Transverse colon (tissue), 4 donors: ENCODE measurements around the gene SNRPA1. TPM values are rescaled to one million over a fixed set of nuclear protein-coding genes. Genes with fewer than 3 reads are reported as not detected.
A peak's percentile ranks its signal among the peaks of the same experiment; 100 is the strongest.

ENCODE experiments used
- DNase-seq: peaks from one replicate; pipeline ENCODE4 v3.0.0-alpha.2; 2019
- H3K27ac ChIP-seq, 4 donors: fragments of 200-600 bp; sonication (generic); 2 replicates each; pipeline ENCODE4 v1.5.1; 2016 to 2018; ENCODE audit warnings: inconsistent platforms in 4 of 4
- H3K27me3 ChIP-seq: fragments of 200-600 bp; sonication (generic); 2 replicates; pipeline ENCODE4 v1.5.1; 2017; ENCODE audit warnings: inconsistent platforms
- H3K36me3 ChIP-seq, 4 donors: fragments of 200-600 bp; sonication (generic); 2 replicates each; pipeline ENCODE4 v1.5.1; 2017 to 2019; ENCODE audit warnings: inconsistent platforms in 4 of 4
- H3K4me1 ChIP-seq, 4 donors: fragments of 200-600 bp; sonication (generic); 2 replicates each; pipeline ENCODE4 v1.5.1; 2017 to 2020; ENCODE audit warnings: inconsistent platforms in 4 of 4
- H3K4me3 ChIP-seq, 4 donors: fragments of 200-600 bp; sonication (generic); 1 replicate in 1 of 4; 2 replicates in 3 of 4; pipeline versions ENCODE4 v1.5.1 to v1.6.1; 2017 to 2019; ENCODE audit warnings: inconsistent platforms in 4 of 4
- H3K9me3 ChIP-seq, 2 donors: fragments of 200-600 bp; sonication (generic); 2 replicates each; pipeline ENCODE4 v1.5.1; 2017 to 2019; ENCODE audit warnings: inconsistent platforms in 2 of 2
- EP300 ChIP-seq: sonication (generic); formaldehyde crosslinking; IDR thresholded peaks from one replicate; pipeline ENCODE4 v1.6.1; 2017; ENCODE audit warnings: antibody characterized with exemption, low read depth
- POLR2A ChIP-seq: fragments of 450-650 bp; IDR thresholded peaks from one replicate; pipeline ENCODE4 v1.6.1; 2016; ENCODE audit warnings: antibody characterized with exemption, mild to moderate bottlenecking, moderate library complexity
- POLR2AphosphoS5 ChIP-seq, 3 donors: sonication (generic); formaldehyde crosslinking; IDR thresholded peaks; one replicate each; pipeline ENCODE4 v1.6.1; 2016; ENCODE audit warnings: antibody characterized with exemption in 3 of 3
- WGBS, 2 donors: methylation state at CpG; one replicate each; pipeline ENCODE4 v1.1.5; 2018; ENCODE audit warnings: low coverage in 1 of 2; 5-methylcytosine and 5-hydroxymethylcytosine counted together
- in situ Hi-C, 4 donors: fragments of 200-750 bp; cut with MboI; loops; one replicate each; pipeline versions ENCODE4 v1.15.0 to v1.15.1; 2017; ENCODE audit warnings: low sequenced_read_pairs in 3 of 4, low pct_ligation_motif_present in 1 of 4, low pct_unique_long_range_greater_than_20kb in 1 of 4
- intact Hi-C: fragments of 100-400 bp; cut with DNase I; formaldehyde crosslinking; loops from one replicate; pipeline ENCODE4 v1.15.1; 2023; ENCODE audit warnings: low total_unique reads
- total RNA-seq, 4 donors: library from RNA; depleted of rRNA; stranded (reverse); fragments of >200 nt; gene quantifications; one replicate each; pipeline ENCODE4 v1.1.0, GENCODE V29; 2016
- TF ChIP-seq, protein P1 (sequence below), 5 experiments: fragments of 200-600 bp in 3 of 5; fragments of 450-650 bp in 2 of 5; sonication (generic) in 3 of 5; IDR thresholded peaks; 1 replicate in 2 of 5; 2 replicates in 3 of 5; pipeline ENCODE4 v1.5.1; 2016 to 2017; ENCODE audit warnings: antibody characterized with exemption in 5 of 5, inconsistent platforms in 3 of 5, mild to moderate bottlenecking in 2 of 5, moderate library complexity in 1 of 5

The SNRPA1 gene
- total RNA-seq, 4 donors from 2014 or later: 7.8 to 54.0 (median 25.8) TPM

DNA sequence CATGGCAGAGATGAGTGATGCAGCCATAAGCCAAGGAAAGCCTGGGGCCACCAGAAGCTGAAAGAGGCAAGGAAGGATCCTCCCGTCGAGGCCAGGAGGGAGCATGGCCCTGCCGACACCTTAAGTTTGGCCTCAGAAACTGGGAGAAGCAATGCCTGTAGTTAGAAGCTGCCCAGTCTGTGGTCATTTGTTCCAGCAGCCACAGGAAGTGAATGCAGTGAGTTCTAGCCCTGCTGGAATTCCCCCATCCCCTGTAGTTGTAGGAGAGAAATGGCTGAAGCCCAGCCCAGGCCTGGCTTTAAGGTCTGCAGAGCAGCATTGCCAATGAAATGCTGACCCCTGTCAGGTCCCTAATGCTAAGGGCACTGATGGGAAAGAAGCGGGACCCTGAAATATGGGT, 31.0 kb downstream of the SNRPA1 start:
- in situ Hi-C loops: loop anchor here (5.0 to 25.0 kb wide), 6 partner anchors 159 to 627 kb away; partner anchors contain the start of gene LRRK1 (in 4 of the 4)
- 81 to 100% methylated on average over 2 to 4 of the region's 4 CpGs for WGBS, 2 donors
- TF ChIP-seq POLR2A: no peak
- no peak for TF ChIP-seq EP300
- TF ChIP-seq, protein P1, sequence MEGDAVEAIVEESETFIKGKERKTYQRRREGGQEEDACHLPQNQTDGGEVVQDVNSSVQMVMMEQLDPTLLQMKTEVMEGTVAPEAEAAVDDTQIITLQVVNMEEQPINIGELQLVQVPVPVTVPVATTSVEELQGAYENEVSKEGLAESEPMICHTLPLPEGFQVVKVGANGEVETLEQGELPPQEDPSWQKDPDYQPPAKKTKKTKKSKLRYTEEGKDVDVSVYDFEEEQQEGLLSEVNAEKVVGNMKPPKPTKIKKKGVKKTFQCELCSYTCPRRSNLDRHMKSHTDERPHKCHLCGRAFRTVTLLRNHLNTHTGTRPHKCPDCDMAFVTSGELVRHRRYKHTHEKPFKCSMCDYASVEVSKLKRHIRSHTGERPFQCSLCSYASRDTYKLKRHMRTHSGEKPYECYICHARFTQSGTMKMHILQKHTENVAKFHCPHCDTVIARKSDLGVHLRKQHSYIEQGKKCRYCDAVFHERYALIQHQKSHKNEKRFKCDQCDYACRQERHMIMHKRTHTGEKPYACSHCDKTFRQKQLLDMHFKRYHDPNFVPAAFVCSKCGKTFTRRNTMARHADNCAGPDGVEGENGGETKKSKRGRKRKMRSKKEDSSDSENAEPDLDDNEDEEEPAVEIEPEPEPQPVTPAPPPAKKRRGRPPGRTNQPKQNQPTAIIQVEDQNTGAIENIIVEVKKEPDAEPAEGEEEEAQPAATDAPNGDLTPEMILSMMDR (IDR thresholded peaks at IDR 0.05): no peak
- TF ChIP-seq POLR2AphosphoS5 (IDR thresholded peaks at IDR 0.05): no peak
- H3K4me3 ChIP-seq: no peak overlapping the region
- H3K36me3 ChIP-seq: no peaks in the 10 kb centered on the region
- intact Hi-C loops: no loop called here
- H3K27ac ChIP-seq: no peak overlapping the region
- peaks cover 0 to 6% (median 0%) of the 10 kb centered on the region in 4 donors for H3K4me1 ChIP-seq
- H3K27me3 ChIP-seq: no peaks in the 10 kb centered on the region
- DNase-seq: no peak
- H3K9me3 ChIP-seq: no peaks in the 10 kb centered on the region

GRCh38 chr15:101262551-101262950, 32.5 kb downstream of the SNRPA1 start:
- H3K27me3 ChIP-seq: no peaks in the 10 kb centered on the region
- TF ChIP-seq, protein P1 (IDR thresholded peaks at IDR 0.05): no peak
- no peak for TF ChIP-seq POLR2AphosphoS5 (IDR thresholded peaks at IDR 0.05)
- no peak for TF ChIP-seq EP300
- no peak for TF ChIP-seq POLR2A
- in situ Hi-C loops: loop anchor here (5.0 to 25.0 kb wide), 6 partner anchors 158 to 625 kb away; partner anchors contain the start of gene LRRK1 (in 4 of the 4)
- H3K4me3 ChIP-seq: no peak overlapping the region
- peaks cover 0 to 3% (median 0%) of the 10 kb centered on the region in 4 donors for H3K4me1 ChIP-seq
- WGBS, 2 donors: 81 to 82% methylated on average over 3 to 4 of the region's 4 CpGs
- H3K27ac ChIP-seq: no peak overlapping the region
- H3K36me3 ChIP-seq: no peaks in the 10 kb centered on the region
- intact Hi-C loops: no loop called here
- no peak for DNase-seq
- no peaks in the 10 kb centered on the region for H3K9me3 ChIP-seq

DNA sequence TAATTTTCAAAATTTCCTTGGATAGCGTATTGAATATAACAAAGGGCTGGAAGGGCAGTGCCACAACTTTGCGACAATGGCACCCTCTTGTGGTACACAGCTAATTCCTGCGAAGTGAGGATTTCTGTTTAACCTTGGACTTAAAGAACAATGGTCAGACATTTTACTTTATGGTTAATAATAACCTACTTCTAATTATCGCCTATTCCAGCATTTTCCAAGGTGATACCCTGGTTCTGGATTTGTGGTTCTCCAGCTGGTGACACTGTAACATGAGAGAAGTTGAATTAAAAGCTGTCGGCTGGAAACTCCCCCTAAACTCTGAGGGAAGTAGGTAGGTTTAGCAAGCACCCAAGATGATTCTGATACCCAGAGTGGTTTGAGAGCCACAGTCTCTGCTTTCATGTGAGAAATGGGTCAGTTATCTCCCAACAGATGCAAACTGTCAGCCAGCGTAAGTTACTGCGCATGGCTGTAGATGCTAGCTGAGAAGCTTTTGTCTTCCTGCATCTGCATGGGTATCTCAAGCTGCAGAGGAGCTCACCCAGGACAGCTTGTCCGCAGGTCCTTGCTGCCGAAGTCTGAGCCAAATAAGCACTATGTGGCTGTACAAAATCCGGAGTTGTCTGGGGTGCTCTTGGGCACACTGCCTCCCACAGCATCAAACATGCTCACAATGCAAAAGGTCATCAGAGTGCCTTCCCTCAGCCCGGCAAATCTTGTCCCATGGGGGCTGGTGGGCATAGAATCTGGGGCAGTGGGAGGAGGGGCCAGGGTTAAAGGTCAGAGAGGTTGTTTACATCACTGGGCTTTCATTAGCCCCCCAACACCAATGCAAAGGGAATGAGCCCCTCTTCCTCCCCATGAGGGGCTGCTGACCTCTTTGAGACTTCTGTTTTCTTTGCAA, 36.6 kb downstream of the SNRPA1 start:
- H3K27ac ChIP-seq: no peak overlapping the region
- no peak for TF ChIP-seq POLR2AphosphoS5 (IDR thresholded peaks at IDR 0.05)
- TF ChIP-seq, protein P1 (IDR thresholded peaks at IDR 0.05): peak; percentile 78 to 87 (median 83)
- in situ Hi-C loops (loop anchor here (5.0 to 25.0 kb wide), 6 partner anchors 166 to 621 kb away; partner anchors contain the start of gene LRRK1 (in 4 of the 4)), intact Hi-C loops (loop anchor here (5.0 kb wide), 1 partner anchor 171 kb away; no protein-coding TSS in a partner anchor)
- 0 to 29% methylated on average over 4 to 9 of the region's 11 CpGs for WGBS, 2 donors
- H3K4me1 ChIP-seq: no peaks in the 10 kb centered on the region
- H3K4me3 ChIP-seq: no peak overlapping the region
- H3K9me3 ChIP-seq: no peaks in the 10 kb centered on the region
- no peaks in the 10 kb centered on the region for H3K36me3 ChIP-seq
- DNase-seq: peak; percentile 68
- no peaks in the 10 kb centered on the region for H3K27me3 ChIP-seq

DNA sequence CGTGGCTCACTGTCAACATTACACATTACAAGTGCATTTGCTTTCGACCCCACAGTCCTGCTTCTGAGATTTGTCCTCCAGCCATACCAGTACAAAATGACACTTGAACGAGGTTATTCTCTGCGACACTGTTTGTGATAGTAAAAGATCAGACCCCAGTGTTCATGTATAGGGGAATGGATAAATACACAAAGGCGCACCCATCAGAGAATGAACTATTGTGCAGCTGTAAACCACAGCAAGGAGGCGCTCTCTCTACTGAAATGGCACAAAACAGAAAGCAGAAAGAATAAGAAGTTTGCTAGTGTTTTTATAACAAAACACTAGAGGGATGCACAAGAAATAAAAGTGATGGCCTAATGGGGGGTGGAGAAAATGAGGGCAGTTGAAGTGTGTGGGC, 38.3 kb downstream of the SNRPA1 start:
- Histone ChIP-seq H3K4me1 (peaks cover 0 to 9% (median 5%) of the 10 kb centered on the region in 4 donors), H3K27me3 (no peaks in the 10 kb centered on the region), H3K4me3 (no peak overlapping the region), H3K9me3 (no peaks in the 10 kb centered on the region), H3K36me3 (no peaks in the 10 kb centered on the region), H3K27ac (no peak overlapping the region)
- WGBS, 2 donors: 67 to 75% methylated on average over 5 to 6 of the region's 6 CpGs
- in situ Hi-C loops (loop anchor here (5.0 to 25.0 kb wide), 6 partner anchors 164 to 619 kb away; partner anchors contain the start of gene LRRK1 (in 4 of the 4)), intact Hi-C loops (loop anchor here (2.0 to 5.0 kb wide), 2 partner anchors 169 to 242 kb away; no protein-coding TSS in a partner anchor)
- DNase-seq: no peak
- TF ChIP-seq, protein P1 (IDR thresholded peaks at IDR 0.05): peak in 3 of 5 experiments; percentile 21 to 25 (median 23)
- TF ChIP-seq EP300: no peak
